HepG2 (cell line): Measurements from ENCODE around the gene LENEP. TPM values are rescaled to one million over a fixed set of nuclear protein-coding genes. Genes with fewer than 3 reads are reported as not detected.

Source experiments
- AGO1 ChIP-seq: fragments of 200-400 bp; formaldehyde crosslinking; IDR thresholded peaks from 2 replicates; pipeline ENCODE4 v1.6.1; 2017; ENCODE audit warnings: mild to moderate bottlenecking, low read depth, low read length, moderate library complexity; ENCODE audit not compliant: poor library complexity, severe bottlenecking
- ASH2L ChIP-seq: fragments of 300-600, 200-600 bp; sonication (generic); IDR thresholded peaks from 2 replicates; pipeline ENCODE4 v1.7.0; 2017; ENCODE audit warnings: low read depth, mild to moderate bottlenecking, moderate library complexity, mixed read lengths, low read length; ENCODE audit not compliant: insufficient read length
- CAMTA2 ChIP-seq: sonication (generic); formaldehyde crosslinking; IDR thresholded peaks from 2 replicates; pipeline ENCODE4 v1.4.0; 2020; ENCODE audit warnings: mild to moderate bottlenecking, missing genetic modification reagents, borderline replicate concordance
- CC2D1A ChIP-seq: sonication (generic); formaldehyde crosslinking; IDR thresholded peaks from 2 replicates; pipeline ENCODE4 v1.8.1; 2023; ENCODE audit warnings: mild to moderate bottlenecking, missing genetic modification reagents
- CHD2 ChIP-seq: IDR thresholded peaks from 2 replicates; pipeline ENCODE4 v1.6.1; 2011; ENCODE audit warnings: low read depth, low read length, improper control_type of control experiment
- DR1 ChIP-seq: sonication (generic); formaldehyde crosslinking; IDR thresholded peaks from 2 replicates; pipeline ENCODE4 v1.8.0; 2021; ENCODE audit warnings: mild to moderate bottlenecking, missing genetic modification reagents, inconsistent platforms
- FOXK2 ChIP-seq: fragments of 450-650 bp; IDR thresholded peaks from 2 replicates; pipeline ENCODE4 v1.6.1; 2016
- FUBP1 ChIP-seq: sonication (generic); formaldehyde crosslinking; IDR thresholded peaks from 2 replicates; pipeline ENCODE4 v1.5.1; 2020; ENCODE audit warnings: missing genetic modification reagents, mild to moderate bottlenecking, borderline replicate concordance
- HOXA9 ChIP-seq: sonication (generic); formaldehyde crosslinking; IDR thresholded peaks from 2 replicates; pipeline ENCODE4 v1.8.1; 2022; ENCODE audit warnings: missing genetic modification reagents, mild to moderate bottlenecking, moderate library complexity, borderline replicate concordance
- NFE2L2 ChIP-seq: fragments of 150-350 bp; IDR thresholded peaks from 2 replicates; pipeline ENCODE4 v1.6.1; 2014; ENCODE audit warnings: low read length
- ONECUT2 ChIP-seq: sonication (generic); formaldehyde crosslinking; IDR thresholded peaks from 2 replicates; pipeline ENCODE4 v1.4.0; 2020; ENCODE audit warnings: missing genetic modification reagents
- PHF20 ChIP-seq: sonication (generic); formaldehyde crosslinking; IDR thresholded peaks from 2 replicates; pipeline ENCODE4 v1.5.0; 2020; ENCODE audit warnings: mild to moderate bottlenecking, missing genetic modification reagents
- PPARG ChIP-seq: conservative IDR thresholded peaks from 2 replicates; pipeline ENCODE4 v1.6.1; 2016; ENCODE audit warnings: missing biosample characterization, missing genetic modification reagents
- SYNCRIP ChIP-seq: fragments of 200-400 bp; formaldehyde crosslinking; IDR thresholded peaks from 2 replicates; pipeline ENCODE4 v1.6.1; 2018; ENCODE audit warnings: mild to moderate bottlenecking, low read depth, low read length; ENCODE audit not compliant: insufficient read depth
- THAP11 ChIP-seq: IDR thresholded peaks from 2 replicates; pipeline ENCODE4 v1.6.1; 2016; ENCODE audit warnings: missing biosample characterization, missing genetic modification reagents
- ZFP37 ChIP-seq: sonication (generic); formaldehyde crosslinking; IDR thresholded peaks from 2 replicates; pipeline ENCODE4 v1.4.0; 2020; ENCODE audit warnings: missing genetic modification reagents, borderline replicate concordance
- ZFX ChIP-seq: sonication (generic); formaldehyde crosslinking; IDR thresholded peaks from 2 replicates; pipeline ENCODE4 v1.4.0; 2020; ENCODE audit warnings: mild to moderate bottlenecking, low read depth, missing genetic modification reagents, moderate library complexity
- ZMYM3 ChIP-seq: sonication (generic); formaldehyde crosslinking; IDR thresholded peaks from 2 replicates; pipeline ENCODE4 v1.5.1; 2020; ENCODE audit warnings: mild to moderate bottlenecking, missing genetic modification reagents
- ZNF256 ChIP-seq: sonication (generic); formaldehyde crosslinking; conservative IDR thresholded peaks from 2 replicates; pipeline ENCODE4 v1.4.0; 2020; ENCODE audit warnings: missing genetic modification reagents
- ZNF263 ChIP-seq: sonication (generic); formaldehyde crosslinking; IDR thresholded peaks from 2 replicates; pipeline ENCODE4 v1.4.0; 2020; ENCODE audit warnings: missing genetic modification reagents
- ZNF275 ChIP-seq: sonication (generic); formaldehyde crosslinking; IDR thresholded peaks from 2 replicates; pipeline ENCODE4 v1.8.0; 2022; ENCODE audit warnings: missing genetic modification reagents, mild to moderate bottlenecking, inconsistent platforms, borderline replicate concordance
- ZNF512B ChIP-seq: sonication (generic); formaldehyde crosslinking; IDR thresholded peaks from 2 replicates; pipeline ENCODE4 v1.5.1; 2020; ENCODE audit warnings: missing genetic modification reagents, mild to moderate bottlenecking, borderline replicate concordance
- ZNF614 ChIP-seq: IDR thresholded peaks from 2 replicates; pipeline ENCODE4 v1.6.1; 2018; ENCODE audit warnings: missing biosample characterization, missing genetic modification reagents, inconsistent platforms, borderline replicate concordance
- ZNF724P ChIP-seq: sonication (generic); formaldehyde crosslinking; IDR thresholded peaks from 2 replicates; pipeline ENCODE4 v1.8.0; 2022; ENCODE audit warnings: missing genetic modification reagents, borderline replicate concordance
- ZNF776 ChIP-seq: sonication (generic); formaldehyde crosslinking; IDR thresholded peaks from 2 replicates; pipeline ENCODE4 v1.4.0; 2020; ENCODE audit warnings: mild to moderate bottlenecking, missing genetic modification reagents
- polyA plus RNA-seq, 8 experiments: library from polyadenylated mRNA; depleted of rRNA in 3 of 8; stranded (reverse) in 7 of 8; unstranded in 1 of 8; fragments of >200 nt; fragmentation: Illumina TruSeq in 4 of 8; extraction: Trizol in 4 of 8; gene quantifications; 2 replicates each; pipeline versions ENCODE4 v1.2.1 to v1.2.3, GENCODE V29; 2011 to 2016; ENCODE audit warnings: low read depth in 4 of 8, missing spikeins in 1 of 8, mixed read lengths in 1 of 8; ENCODE audit not compliant: insufficient read depth in 1 of 8
- total RNA-seq, 5 experiments: library from RNA; depleted of rRNA; stranded (reverse); fragments of >200 nt; fragmentation: Illumina TruSeq; extraction: Trizol; gene quantifications; 2 replicates each; pipeline ENCODE4 v1.2.3, GENCODE V29; 2016; ENCODE audit warnings: low read depth in 1 of 5

Gene LENEP
- total and polyA plus RNA-seq, 2 of the 13 experiments (the other 11 are each of a cell fraction or from before 2014, with no cell fraction given) = 0.29 TPM; not detected in 1

- TF ChIP-seq ONECUT2 (CRISPR knock-in tag) = no peak
- TF ChIP-seq FUBP1 = no peak
- TF ChIP-seq ZFX (CRISPR knock-in tag) = no peak
- no peak for TF ChIP-seq ZNF614 (CRISPR knock-in tag)
- TF ChIP-seq ZNF776 (CRISPR knock-in tag) = no peak
- TF ChIP-seq CHD2 = no peak
- no peak for TF ChIP-seq CC2D1A (CRISPR knock-in tag)
- peak; percentile 2 for TF ChIP-seq ASH2L
- TF ChIP-seq ZNF512B (CRISPR knock-in tag) = no peak
- TF ChIP-seq ZNF263 (CRISPR knock-in tag) = 0 out of 2 replicates have a peak, but pooled peaks have one; percentile 16
- no peak for TF ChIP-seq ZFP37
- no peak for TF ChIP-seq HOXA9 (CRISPR knock-in tag)
- no peak for TF ChIP-seq SYNCRIP
- TF ChIP-seq ZNF724P = no peak
- TF ChIP-seq THAP11 (CRISPR knock-in tag) = no peak
- TF ChIP-seq ZMYM3 (CRISPR knock-in tag) = peak; percentile 75
- no peak for TF ChIP-seq DR1 (CRISPR knock-in tag)
- no peak for TF ChIP-seq PHF20
- no peak for TF ChIP-seq ZNF275
- TF ChIP-seq CAMTA2 (CRISPR knock-in tag) = no peak
- TF ChIP-seq ZNF256 (CRISPR knock-in tag) = no peak
- TF ChIP-seq NFE2L2 = no peak
- TF ChIP-seq PPARG (CRISPR knock-in tag) = no peak
- no peak for TF ChIP-seq FOXK2
- no peak for TF ChIP-seq AGO1
Measured at GRCh38 chr1:154943649-154944400, 49.6 kb upstream of the LENEP start (continued).
